ENCODE measurements around the gene PLEKHM3.

DNA sequence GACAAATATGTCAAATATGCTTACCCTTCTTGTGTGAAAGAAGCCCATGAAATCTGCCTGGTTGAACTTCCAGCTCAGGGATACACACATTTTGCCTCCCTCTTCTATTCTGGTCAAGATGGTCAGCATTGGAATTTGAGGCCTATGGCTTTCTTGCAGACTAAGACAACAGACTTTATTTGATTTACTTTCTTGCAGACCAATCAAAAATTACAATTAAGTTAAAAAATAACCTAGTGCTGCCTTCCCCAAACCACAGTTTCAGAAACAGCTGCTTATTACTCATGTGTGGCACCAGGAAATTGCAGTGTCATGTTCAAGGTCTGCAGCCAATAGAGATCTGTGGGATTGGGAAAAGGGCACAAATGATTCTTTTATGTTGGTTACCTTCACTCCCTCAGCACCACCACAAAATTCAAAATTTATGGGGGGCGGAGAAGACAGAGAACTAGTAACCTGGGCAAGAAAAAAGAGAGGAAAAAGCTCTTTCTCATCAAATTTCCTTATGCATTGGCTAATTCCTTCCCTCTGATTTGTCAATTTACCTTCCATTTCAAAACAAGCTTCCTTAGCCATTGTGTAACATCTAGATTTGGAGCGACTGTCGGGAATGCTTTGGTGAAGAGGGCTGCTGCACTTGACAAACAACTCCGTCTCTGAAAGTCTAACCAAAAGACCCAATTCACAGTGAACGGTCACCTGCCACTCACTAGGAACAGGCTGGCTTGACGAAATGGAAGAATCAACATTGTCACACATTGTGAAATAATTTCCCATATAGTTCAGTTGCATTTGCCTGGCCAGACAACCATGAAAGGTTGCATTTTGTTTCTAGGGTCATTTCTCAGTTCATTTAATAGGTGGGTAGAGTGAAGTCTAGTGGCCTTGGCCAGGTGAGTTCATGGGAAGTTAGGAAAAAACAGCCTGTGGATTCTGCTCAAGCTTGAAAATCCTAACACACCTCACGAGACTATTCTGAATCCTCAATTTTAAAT lies 155.2 kb downstream of the PLEKHM3 start:
- TF ChIP-seq FOXM1 (IDR thresholded peaks at IDR 0.05; ENCODE audit: borderline replicate concordance, low read depth) (no peak), EP300 (IDR thresholded peaks at IDR 0.05; ENCODE audit: borderline replicate concordance) (no peak), CREB1 (IDR thresholded peaks at IDR 0.05; ENCODE audit: low read depth) (no peak)
- TF ChIP-seq, protein P1, sequence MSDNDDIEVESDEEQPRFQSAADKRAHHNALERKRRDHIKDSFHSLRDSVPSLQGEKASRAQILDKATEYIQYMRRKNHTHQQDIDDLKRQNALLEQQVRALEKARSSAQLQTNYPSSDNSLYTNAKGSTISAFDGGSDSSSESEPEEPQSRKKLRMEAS (IDR thresholded peaks at IDR 0.05) = no peak
- TF ChIP-seq, protein P2, sequence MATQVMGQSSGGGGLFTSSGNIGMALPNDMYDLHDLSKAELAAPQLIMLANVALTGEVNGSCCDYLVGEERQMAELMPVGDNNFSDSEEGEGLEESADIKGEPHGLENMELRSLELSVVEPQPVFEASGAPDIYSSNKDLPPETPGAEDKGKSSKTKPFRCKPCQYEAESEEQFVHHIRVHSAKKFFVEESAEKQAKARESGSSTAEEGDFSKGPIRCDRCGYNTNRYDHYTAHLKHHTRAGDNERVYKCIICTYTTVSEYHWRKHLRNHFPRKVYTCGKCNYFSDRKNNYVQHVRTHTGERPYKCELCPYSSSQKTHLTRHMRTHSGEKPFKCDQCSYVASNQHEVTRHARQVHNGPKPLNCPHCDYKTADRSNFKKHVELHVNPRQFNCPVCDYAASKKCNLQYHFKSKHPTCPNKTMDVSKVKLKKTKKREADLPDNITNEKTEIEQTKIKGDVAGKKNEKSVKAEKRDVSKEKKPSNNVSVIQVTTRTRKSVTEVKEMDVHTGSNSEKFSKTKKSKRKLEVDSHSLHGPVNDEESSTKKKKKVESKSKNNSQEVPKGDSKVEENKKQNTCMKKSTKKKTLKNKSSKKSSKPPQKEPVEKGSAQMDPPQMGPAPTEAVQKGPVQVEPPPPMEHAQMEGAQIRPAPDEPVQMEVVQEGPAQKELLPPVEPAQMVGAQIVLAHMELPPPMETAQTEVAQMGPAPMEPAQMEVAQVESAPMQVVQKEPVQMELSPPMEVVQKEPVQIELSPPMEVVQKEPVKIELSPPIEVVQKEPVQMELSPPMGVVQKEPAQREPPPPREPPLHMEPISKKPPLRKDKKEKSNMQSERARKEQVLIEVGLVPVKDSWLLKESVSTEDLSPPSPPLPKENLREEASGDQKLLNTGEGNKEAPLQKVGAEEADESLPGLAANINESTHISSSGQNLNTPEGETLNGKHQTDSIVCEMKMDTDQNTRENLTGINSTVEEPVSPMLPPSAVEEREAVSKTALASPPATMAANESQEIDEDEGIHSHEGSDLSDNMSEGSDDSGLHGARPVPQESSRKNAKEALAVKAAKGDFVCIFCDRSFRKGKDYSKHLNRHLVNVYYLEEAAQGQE (IDR thresholded peaks at IDR 0.05; ENCODE audit: low read depth) = no peak
